Subcutaneous adipose tissue (tissue), 4 donors: ENCODE results near the gene MAPK8. TPM values are rescaled to one million over a fixed set of nuclear protein-coding genes. Genes with fewer than 3 reads are reported as not detected.

ENCODE experiments used
- total RNA-seq, 4 donors: library from RNA; depleted of rRNA; stranded (reverse); fragments of >200 nt; gene quantifications; one replicate each; pipeline ENCODE4 v1.1.0, GENCODE V29; 2016
- TF ChIP-seq, protein P1 (sequence below): fragments of 450-650 bp; IDR thresholded peaks from one replicate; pipeline ENCODE4 v1.5.1; 2016; ENCODE audit warnings: low read depth, mild to moderate bottlenecking, control low read depth, antibody characterized with exemption, moderate library complexity

MAPK8 gene
- total RNA-seq, 4 donors from 2014 or later: 34.1 to 72.2 (median 36.5) TPM

DNA sequence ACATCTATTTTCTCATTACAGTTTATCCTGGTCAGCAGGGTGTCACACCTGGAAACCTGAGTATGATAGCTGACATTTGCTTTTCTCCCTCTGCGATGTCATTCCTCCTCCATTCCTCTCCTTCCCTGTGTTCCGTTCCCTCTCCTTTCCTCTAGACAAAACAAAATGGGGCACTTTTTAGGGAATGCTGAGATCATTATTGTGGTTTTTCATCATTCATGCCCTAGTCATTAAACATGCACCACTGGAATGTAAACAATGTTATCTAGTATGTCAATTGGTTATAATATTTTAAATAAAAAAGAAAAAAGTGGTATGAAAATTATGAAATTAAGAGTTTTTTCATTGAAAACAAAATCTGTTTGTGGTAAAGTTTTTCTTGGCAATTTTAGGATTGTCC is 132.6 kb downstream of the MAPK8 start:
- TF ChIP-seq, protein P1, sequence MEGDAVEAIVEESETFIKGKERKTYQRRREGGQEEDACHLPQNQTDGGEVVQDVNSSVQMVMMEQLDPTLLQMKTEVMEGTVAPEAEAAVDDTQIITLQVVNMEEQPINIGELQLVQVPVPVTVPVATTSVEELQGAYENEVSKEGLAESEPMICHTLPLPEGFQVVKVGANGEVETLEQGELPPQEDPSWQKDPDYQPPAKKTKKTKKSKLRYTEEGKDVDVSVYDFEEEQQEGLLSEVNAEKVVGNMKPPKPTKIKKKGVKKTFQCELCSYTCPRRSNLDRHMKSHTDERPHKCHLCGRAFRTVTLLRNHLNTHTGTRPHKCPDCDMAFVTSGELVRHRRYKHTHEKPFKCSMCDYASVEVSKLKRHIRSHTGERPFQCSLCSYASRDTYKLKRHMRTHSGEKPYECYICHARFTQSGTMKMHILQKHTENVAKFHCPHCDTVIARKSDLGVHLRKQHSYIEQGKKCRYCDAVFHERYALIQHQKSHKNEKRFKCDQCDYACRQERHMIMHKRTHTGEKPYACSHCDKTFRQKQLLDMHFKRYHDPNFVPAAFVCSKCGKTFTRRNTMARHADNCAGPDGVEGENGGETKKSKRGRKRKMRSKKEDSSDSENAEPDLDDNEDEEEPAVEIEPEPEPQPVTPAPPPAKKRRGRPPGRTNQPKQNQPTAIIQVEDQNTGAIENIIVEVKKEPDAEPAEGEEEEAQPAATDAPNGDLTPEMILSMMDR: no peak

DNA sequence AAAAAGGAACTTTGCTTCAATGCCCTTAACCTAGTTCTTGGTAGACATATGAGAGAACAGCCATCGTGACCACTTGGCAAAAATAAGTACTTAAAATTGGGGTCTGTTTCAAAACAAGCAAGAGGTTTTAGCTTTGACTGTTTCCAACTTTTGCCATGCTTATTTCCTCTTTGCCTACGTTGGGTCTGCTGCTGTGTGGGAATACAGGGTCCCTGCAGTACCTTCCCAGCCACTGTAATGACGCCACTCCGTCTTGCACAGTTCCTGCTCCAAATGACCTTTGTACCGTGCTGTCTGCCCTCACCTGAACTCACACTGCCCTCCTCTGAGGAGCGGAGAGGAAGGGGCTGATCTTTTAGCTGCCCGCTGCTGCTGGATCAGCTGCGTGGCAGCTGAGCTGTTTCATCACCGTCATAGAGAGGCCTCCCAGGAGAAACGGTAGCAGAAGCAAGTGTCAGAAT is 133.1 kb downstream of the MAPK8 start:
- TF ChIP-seq, protein P1: no peak

DNA sequence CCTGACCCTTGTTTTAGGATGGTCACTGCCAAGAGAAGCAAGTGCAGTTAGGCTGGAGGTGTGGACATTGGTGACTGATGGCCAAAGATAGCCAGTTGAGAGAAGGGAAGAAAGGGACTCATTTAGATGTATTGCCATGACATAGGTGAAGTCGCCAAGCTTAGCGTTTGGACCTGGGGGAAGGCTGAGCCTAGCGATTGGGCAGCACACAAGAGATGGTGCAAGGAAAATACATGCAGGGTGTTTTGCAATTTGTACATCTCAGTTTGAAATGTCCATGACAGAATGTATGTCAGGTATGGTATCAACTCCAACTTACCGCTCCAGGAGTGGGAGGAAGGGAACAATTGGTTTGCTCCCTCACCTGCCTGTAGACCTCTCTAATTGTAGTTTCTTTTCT is 134.3 kb downstream of the MAPK8 start:
- TF ChIP-seq, protein P1: no peak

DNA sequence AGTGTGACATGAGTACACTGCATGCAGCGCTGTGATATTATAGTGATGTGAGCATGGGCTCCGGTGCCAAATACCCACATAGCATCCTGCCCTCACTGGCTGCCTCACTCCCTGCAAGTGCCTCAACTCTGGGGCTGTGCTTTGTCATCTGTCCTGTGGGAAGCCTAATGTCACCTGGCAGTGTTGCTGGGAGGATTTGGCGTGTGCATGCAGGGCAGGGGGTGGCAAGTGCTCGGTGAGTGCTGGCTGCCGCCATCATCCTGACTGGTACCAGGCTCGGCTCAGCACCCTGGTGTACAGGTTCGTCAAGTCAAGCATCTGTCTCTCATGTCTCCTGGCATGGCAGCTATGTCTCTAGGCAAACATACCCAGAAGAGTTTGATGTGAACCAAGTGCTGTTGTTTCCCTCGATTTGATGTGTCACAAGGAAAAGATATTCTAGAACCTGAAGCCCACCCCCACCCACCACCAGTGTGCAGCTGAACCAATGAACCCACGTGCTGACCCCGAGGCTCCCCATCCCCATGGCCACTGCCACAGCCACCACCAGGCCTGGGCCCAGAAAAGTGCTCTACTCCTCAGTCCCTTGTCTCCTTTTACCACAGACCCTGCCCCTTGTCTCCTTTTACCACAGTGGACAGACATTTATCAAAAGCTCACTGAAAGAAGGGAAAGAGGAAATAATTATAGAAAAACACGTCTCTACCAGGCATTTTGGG is 135.8 kb downstream of the MAPK8 start:
- TF ChIP-seq, protein P1: no peak

DNA sequence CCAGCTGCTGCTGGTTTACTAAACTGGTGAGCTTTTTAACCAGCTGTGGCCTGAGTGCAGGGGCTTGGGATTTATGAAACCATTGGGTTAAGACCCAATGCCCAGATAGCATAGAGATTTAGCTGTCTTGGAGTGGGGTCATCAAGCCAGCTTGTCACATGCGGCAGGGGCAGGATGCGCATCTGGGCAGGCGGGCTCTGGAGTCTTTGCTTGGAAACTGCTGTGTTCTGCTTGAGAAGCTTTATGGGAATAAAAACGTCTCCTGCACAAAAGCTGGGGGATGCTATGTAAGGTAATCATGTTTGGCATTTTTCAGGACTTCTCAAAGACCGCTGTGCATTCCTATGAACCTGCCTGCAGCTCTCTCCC is 136.3 kb downstream of the MAPK8 start:
- TF ChIP-seq, protein P1: no peak

DNA sequence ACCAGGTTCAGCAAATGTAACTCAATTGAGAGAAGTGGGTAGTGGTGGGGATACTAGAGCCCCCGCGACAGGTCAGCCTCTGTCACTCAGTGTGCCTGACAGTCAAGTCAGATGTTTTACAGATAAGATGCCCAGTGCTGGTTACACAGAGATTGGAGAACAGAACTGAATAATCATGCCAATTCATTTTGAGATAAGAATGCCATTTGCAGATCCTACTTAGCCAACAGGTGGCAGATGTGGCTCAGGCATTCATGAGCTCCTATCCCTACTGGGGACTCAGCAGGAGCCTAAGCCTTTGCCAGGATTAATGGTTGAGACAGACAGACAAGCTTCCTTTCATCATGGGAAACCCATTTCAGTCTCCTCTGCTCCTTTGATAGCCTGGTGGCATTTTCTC is 137.8 kb downstream of the MAPK8 start:
- TF ChIP-seq, protein P1: no peak

DNA sequence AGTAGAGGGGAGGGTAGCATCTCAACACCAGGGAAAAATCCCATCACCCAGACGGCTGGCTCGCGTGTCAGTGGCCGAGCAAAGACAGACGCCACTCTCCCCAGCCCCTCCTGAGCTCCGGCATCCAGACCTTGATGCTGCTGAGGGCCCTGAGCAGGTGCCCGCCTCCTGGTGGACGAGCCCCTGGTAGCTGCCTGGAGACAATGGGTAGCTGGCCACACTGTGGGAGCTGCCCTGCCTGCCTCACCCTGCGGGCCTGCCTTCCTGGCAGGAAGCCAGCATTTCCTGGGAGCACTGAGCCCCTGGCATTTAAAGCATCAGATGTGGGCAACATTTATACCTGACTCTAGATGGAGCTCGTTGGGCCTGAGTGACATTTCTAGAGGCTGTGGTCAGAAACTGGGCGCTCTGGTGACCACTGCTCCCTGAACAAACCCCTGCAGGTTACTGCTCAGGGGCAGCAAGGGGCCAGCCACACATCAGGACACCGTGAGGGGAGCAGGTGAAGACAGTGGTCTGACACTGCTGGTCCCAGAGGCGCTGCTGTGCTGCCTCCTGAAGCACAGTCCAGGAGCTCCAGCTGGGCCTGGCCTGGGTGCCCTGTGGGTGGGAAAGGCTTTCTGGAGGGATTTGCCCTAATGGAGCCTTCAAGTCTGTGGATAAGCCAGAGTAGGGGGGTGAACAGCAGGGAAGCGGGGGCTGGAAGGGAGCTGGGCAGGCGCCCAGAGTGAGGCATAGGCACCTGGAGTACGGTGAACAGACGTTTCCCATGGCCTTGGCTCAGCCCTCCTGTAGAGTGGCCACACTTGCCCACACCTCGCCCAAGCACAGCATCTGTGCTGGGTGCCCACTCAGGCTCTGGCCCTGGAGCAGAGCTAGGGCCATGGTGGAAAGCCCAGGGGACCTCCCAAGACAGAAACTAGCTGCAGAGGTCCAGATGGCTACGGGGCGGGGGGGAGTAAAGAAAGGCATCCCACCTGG is 138.7 kb downstream of the MAPK8 start:
- TF ChIP-seq, protein P1: no peak
